PC-3 (cell line): Measurements from ENCODE around the gene SEMA3C. TPM values are rescaled to one million over a fixed set of nuclear protein-coding genes. Genes with fewer than 3 reads are reported as not detected.

Source experiments
- ATAC-seq: fragments of 200-7000 bp; cut with Tn5 transposase; 2 replicates; pipeline ENCODE4 v1.9.1; 2020; ENCODE audit warnings: mild to moderate bottlenecking, moderate library complexity
- BruUV-seq: library from RNA; stranded (reverse); fragments of 400-500 nt; replicated peaks from 2 replicates; lab custom pipeline; 2021; lab: Mats Ljungman, UMichigan
- CTCF ChIA-PET: fragments of 300-600 bp; sonication (Branson Sonifier 250); formaldehyde crosslinking; loops from one replicate; lab custom pipeline; 2022; ENCODE audit warnings: antibody characterized with exemption; lab: Charles Lee
- POLR2A ChIA-PET: fragments of 300-600 bp; sonication (Branson Sonifier 250); formaldehyde crosslinking; loops from one replicate; lab custom pipeline; 2022; ENCODE audit warnings: antibody characterized with exemption; ENCODE audit not compliant: unreplicated experiment; lab: Charles Lee
- DNase-seq: peaks from one replicate; pipeline ENCODE4 v3.0.0-alpha.2; 2015
- H2AFZ ChIP-seq: fragments of 300-600 bp; sonication (generic); 2 replicates; pipeline ENCODE4 v1.6.0; 2016; ENCODE audit warnings: antibody characterized with exemption, low read length
- H3F3A ChIP-seq: fragments of 300-600 bp; sonication (generic); one replicate; pipeline ENCODE4 v1.6.0; 2017; ENCODE audit warnings: antibody characterized with exemption, low read length, control low read depth, mild to moderate bottlenecking; ENCODE audit not compliant: unreplicated experiment
- H3K27ac ChIP-seq: fragments of 300-600 bp; sonication (generic); 2 replicates; pipeline ENCODE4 v1.5.1; 2016; ENCODE audit warnings: mild to moderate bottlenecking, low read length
- H3K27me3 ChIP-seq: fragments of 300-600 bp; sonication (generic); 2 replicates; pipeline ENCODE4 v1.6.1; 2016; ENCODE audit warnings: low read length, mixed read lengths
- H3K36me3 ChIP-seq: fragments of 300-600 bp; sonication (generic); 2 replicates; pipeline ENCODE4 v1.6.1; 2016; ENCODE audit warnings: low read depth, mixed run types, low read length, mixed read lengths
- H3K4me1 ChIP-seq: fragments of 300-600 bp; sonication (generic); 2 replicates; pipeline ENCODE4 v1.5.1; 2016; ENCODE audit warnings: low read length; ENCODE audit not compliant: insufficient read depth
- H3K4me2 ChIP-seq: fragments of 300-600 bp; sonication (generic); 2 replicates; pipeline ENCODE4 v1.6.0; 2016; ENCODE audit warnings: low read length
- H3K4me3 ChIP-seq: fragments of 300-600 bp; sonication (generic); 2 replicates; pipeline ENCODE4 v1.5.1; 2016; ENCODE audit warnings: mild to moderate bottlenecking, low read length, mixed read lengths
- H3K79me2 ChIP-seq: fragments of 300-600 bp; sonication (generic); 2 replicates; pipeline ENCODE4 v1.6.1; 2017; ENCODE audit warnings: low read length, mixed read lengths
- H3K9ac ChIP-seq: fragments of 300-600 bp; sonication (generic); 2 replicates; pipeline ENCODE4 v1.6.0; 2016; ENCODE audit warnings: mild to moderate bottlenecking, low read length
- H3K9me2 ChIP-seq: fragments of 300-600 bp; sonication (generic); replicated peaks from 2 replicates; pipeline ENCODE4 v1.6.1; 2016; ENCODE audit warnings: mixed run types, low read length, mixed read lengths
- H3K9me3 ChIP-seq: fragments of 300-600 bp; sonication (generic); 2 replicates; pipeline ENCODE4 v1.6.1; 2016; ENCODE audit warnings: low read length, mixed read lengths
- H4K20me1 ChIP-seq: fragments of 300-600 bp; sonication (generic); 2 replicates; pipeline ENCODE4 v1.6.1; 2016; ENCODE audit warnings: low read length, mixed read lengths
- EZH2 ChIP-seq: fragments of 300-600 bp; sonication (generic); IDR thresholded peaks from one replicate; pipeline ENCODE4 v1.6.1; 2017; ENCODE audit warnings: antibody characterized with exemption, mild to moderate bottlenecking, low read length; ENCODE audit not compliant: unreplicated experiment
- EZH2phosphoT487 ChIP-seq: fragments of 300-600 bp; sonication (generic); IDR thresholded peaks from 2 replicates; pipeline ENCODE4 v1.6.1; 2018; ENCODE audit warnings: mild to moderate bottlenecking, antibody characterized with exemption, low read length, borderline replicate concordance
- intact Hi-C: fragments of 100-400 bp; cut with micrococcal nuclease; formaldehyde crosslinking; loops from 2 replicates; pipeline ENCODE4 v1.9.0; 2023
- total RNA-seq: library from RNA; depleted of rRNA; stranded (reverse); fragments of >200 nt; gene quantifications from 2 replicates; pipeline ENCODE4 v1.2.3, GENCODE V29; 2014
- TF ChIP-seq, protein P1 (sequence below): fragments of 300-600 bp; sonication (generic); conservative IDR thresholded peaks from 2 replicates; pipeline ENCODE4 v1.5.1; 2017; ENCODE audit warnings: antibody characterized with exemption, low read depth, mild to moderate bottlenecking, low read length

The SEMA3C gene
- total RNA-seq, 1 experiment from 2014 or later = 28.0 TPM

DNA sequence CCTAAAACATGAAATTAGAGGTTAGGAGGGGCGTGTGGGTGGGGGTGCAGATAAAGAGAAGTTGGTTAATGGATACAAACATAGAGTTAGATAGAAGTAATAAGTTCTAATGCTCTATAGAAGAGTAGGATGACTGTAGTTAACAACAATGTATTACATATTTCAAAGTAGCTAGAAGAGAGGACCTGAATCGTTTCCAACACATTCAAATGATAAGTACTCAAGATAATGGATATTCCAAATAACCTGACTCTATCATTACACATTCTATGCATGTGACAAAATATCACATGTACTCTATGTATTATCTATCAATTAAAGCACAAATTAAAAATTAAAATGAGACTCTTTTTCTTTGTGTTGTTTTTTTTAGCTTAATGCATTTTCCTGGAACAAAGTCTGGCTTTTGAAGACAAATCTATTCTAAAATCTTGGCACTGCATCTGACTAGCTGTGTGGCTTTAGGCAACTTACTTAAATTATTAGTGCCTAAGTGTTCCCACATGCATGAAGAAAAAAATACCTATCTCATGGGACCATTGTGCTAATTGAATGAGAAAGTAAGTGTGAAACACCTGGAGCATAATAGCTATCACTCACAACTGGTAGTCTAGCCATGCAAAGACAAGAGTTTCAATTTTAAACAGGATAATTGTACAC lies 75.7 kb downstream of the SEMA3C start:
- Histone ChIP-seq H3K36me3 (no peaks in the 10 kb centered on the region), H3F3A (no peaks in the 10 kb centered on the region), H3K4me1 (peaks cover 19% of the 10 kb centered on the region), H3K9me2 (no peaks in the 10 kb centered on the region), H3K9me3 (no peaks in the 10 kb centered on the region), H3K9ac (no peak overlapping the region), H2AFZ (no peak overlapping the region), H4K20me1 (no peaks in the 10 kb centered on the region), H3K4me2 (no peak overlapping the region), H3K79me2 (peaks cover 43% of the 10 kb centered on the region), H3K27ac (no peak overlapping the region), H3K27me3 (no peaks in the 10 kb centered on the region), H3K4me3 (no peak overlapping the region)
- TF ChIP-seq EZH2 (no peak), EZH2phosphoT487 (no peak)
- TF ChIP-seq, protein P1, sequence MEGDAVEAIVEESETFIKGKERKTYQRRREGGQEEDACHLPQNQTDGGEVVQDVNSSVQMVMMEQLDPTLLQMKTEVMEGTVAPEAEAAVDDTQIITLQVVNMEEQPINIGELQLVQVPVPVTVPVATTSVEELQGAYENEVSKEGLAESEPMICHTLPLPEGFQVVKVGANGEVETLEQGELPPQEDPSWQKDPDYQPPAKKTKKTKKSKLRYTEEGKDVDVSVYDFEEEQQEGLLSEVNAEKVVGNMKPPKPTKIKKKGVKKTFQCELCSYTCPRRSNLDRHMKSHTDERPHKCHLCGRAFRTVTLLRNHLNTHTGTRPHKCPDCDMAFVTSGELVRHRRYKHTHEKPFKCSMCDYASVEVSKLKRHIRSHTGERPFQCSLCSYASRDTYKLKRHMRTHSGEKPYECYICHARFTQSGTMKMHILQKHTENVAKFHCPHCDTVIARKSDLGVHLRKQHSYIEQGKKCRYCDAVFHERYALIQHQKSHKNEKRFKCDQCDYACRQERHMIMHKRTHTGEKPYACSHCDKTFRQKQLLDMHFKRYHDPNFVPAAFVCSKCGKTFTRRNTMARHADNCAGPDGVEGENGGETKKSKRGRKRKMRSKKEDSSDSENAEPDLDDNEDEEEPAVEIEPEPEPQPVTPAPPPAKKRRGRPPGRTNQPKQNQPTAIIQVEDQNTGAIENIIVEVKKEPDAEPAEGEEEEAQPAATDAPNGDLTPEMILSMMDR = no peak
- ATAC-seq (no peak), DNase-seq (no peak)
- CTCF ChIA-PET = no interaction called here
- POLR2A ChIA-PET = no interaction called here
- no TSS peak for BruUV-seq
- intact Hi-C loops = no loop called here

DNA sequence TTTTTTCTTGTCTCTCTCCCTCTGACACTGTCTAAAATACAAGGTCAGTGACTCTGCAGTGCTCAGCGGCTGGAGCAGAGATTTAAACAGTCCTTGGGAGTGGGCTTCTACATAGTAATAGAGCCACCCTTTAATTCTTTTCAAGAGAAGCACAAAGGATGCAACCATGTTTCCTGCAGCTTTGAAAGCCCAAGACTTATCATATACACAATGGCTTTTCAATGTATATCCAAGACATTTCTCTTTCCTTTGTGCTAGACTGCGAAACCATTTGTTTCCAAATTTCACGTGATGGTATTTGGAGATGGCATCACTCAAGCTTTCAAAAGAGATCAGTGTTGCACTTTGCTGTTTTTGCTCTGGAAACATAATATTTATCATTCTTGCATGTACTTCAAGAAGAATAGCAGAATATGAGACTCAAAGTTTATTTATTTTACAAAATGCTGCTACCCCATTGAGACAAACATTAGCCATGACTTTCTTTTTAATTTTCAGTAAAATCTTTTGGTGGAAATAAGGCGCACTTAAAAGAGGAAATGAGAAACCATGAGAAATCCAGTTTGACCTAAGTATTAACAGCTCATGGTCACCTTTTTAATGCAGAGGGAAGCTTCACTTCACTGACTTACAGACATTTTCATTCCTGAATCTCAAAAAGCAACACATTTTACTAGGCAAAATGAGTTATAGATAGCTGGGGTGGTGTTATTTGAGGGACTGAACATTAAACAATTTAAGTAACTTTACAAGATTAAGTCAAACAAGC lies 76.6 kb downstream of the SEMA3C start:
- Histone ChIP-seq H3K27me3 (no peaks in the 10 kb centered on the region), H4K20me1 (no peaks in the 10 kb centered on the region), H3K9me3 (no peaks in the 10 kb centered on the region), H3F3A (no peaks in the 10 kb centered on the region), H2AFZ (no peak overlapping the region), H3K4me2 (no peak overlapping the region), H3K9me2 (no peaks in the 10 kb centered on the region), H3K79me2 (peaks cover 40% of the 10 kb centered on the region), H3K36me3 (no peaks in the 10 kb centered on the region), H3K9ac (no peak overlapping the region), H3K27ac (no peak overlapping the region), H3K4me1 (peaks cover 19% of the 10 kb centered on the region), H3K4me3 (no peak overlapping the region)
- CTCF ChIA-PET = no interaction called here
- ATAC-seq (no peak; the same call in 1 of the 2 replicates), DNase-seq (no peak)
- POLR2A ChIA-PET = no interaction called here
- BruUV-seq = no TSS peak
- no peak for TF ChIP-seq EZH2
- TF ChIP-seq EZH2phosphoT487 = no peak
- TF ChIP-seq, protein P1 = no peak
- intact Hi-C loops = no loop called here

DNA sequence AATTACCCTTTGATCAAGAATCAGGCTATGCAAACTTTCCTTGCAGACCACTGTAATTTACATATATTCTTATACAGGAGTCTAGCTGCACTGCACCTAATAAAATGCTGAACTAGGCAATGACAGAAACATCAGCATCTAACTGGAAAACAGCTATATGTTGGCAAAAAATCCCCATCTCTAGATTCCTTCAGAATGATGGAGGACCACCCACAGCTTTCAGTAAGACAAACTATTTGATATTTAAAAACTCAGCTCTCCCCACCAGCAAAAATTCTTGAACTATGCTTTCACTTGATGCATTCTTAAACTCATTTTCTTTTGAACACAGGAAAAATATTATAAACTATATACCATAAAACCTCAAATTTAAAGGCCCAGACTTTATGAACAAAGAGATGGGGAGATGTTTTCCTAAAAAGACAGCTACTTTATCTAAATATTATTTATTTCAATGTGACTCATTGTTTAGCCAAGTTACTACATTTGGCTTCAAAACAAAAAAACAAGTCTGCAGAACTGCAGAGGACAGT lies 77.4 kb downstream of the SEMA3C start:
- Histone ChIP-seq H4K20me1 (no peaks in the 10 kb centered on the region), H3K79me2 (peaks cover 34% of the 10 kb centered on the region), H3K4me3 (no peak overlapping the region), H3K9me2 (no peaks in the 10 kb centered on the region), H3K9me3 (no peaks in the 10 kb centered on the region), H3K36me3 (no peaks in the 10 kb centered on the region), H3F3A (no peaks in the 10 kb centered on the region), H3K4me2 (no peak overlapping the region), H3K27me3 (no peaks in the 10 kb centered on the region), H3K27ac (no peak overlapping the region), H3K9ac (no peak overlapping the region), H3K4me1 (peaks cover 19% of the 10 kb centered on the region), H2AFZ (no peak overlapping the region)
- TF ChIP-seq EZH2 = no peak
- no peak for TF ChIP-seq EZH2phosphoT487
- TF ChIP-seq, protein P1 = no peak
- intact Hi-C loops = no loop called here
- BruUV-seq = no TSS peak
- DNase-seq (peak; percentile 12), ATAC-seq (peak; percentile 59)
- CTCF ChIA-PET = no interaction called here
- POLR2A ChIA-PET = no interaction called here
